Body of pancreas (tissue), 4 donors: ENCODE data around the gene LOC101059915.
A peak's percentile ranks its signal among the peaks of the same experiment; 100 is the strongest.

Experiments
- ATAC-seq: fragments of 150-250 bp; one replicate; pipeline ENCODE4 v1.9.1; 2016
- DNase-seq, 4 donors: peaks; one replicate each; pipeline ENCODE4 v3.0.0-alpha.2; 2019
- H3K27ac ChIP-seq, 4 donors: fragments of 200-600 bp; sonication (generic); 1 replicate in 3 of 4; 2 replicates in 1 of 4; pipeline versions ENCODE4 v1.5.1 to v1.6.1; 2016 to 2019; ENCODE audit warnings: mild to moderate bottlenecking in 1 of 4, mixed read lengths in 1 of 4, moderate library complexity in 1 of 4
- H3K27me3 ChIP-seq, 2 donors: fragments of 200-600 bp; sonication (generic); one replicate each; pipeline ENCODE4 v1.6.0; 2016; ENCODE audit warnings: mild to moderate bottlenecking in 1 of 2
- H3K36me3 ChIP-seq, 2 donors: fragments of 200-600 bp; sonication (generic); replicated peaks in 1 of 2; 2 replicates each; pipeline ENCODE4 v1.5.1; 2016; ENCODE audit warnings: low read depth in 2 of 2; ENCODE audit not compliant: insufficient read depth in 1 of 2
- H3K4me1 ChIP-seq: fragments of 200-600 bp; sonication (generic); one replicate; pipeline ENCODE4 v1.6.0; 2016
- H3K4me3 ChIP-seq, 2 donors: fragments of 200-600 bp; sonication (generic); 1 replicate in 1 of 2; 2 replicates in 1 of 2; pipeline ENCODE4 v1.5.1; 2016 to 2019
- H3K9me3 ChIP-seq, 3 donors: fragments of 200-600 bp; sonication (generic); 1 replicate in 2 of 3; 2 replicates in 1 of 3; pipeline ENCODE4 v1.5.1; 2016
- CTCF ChIP-seq, 7 experiments: fragments of 450-650 bp in 4 of 7; fragments of 200-600 bp in 3 of 7; sonication (generic) in 3 of 7; IDR thresholded peaks; one replicate each; pipeline ENCODE4 v1.5.1; 2016 to 2019; ENCODE audit warnings: antibody characterized with exemption in 7 of 7
- POLR2A ChIP-seq, 3 donors: fragments of 450-650 bp; IDR thresholded peaks; one replicate each; pipeline ENCODE4 v1.6.1; 2016; ENCODE audit warnings: antibody characterized with exemption in 3 of 3, mild to moderate bottlenecking in 2 of 3
- WGBS, 2 donors: methylation state at CpG; one replicate each; pipeline ENCODE4 v1.1.5; 2017; 5-methylcytosine and 5-hydroxymethylcytosine counted together
- intact Hi-C: fragments of 100-400 bp; cut with DNase I; formaldehyde crosslinking; loops from one replicate; pipeline ENCODE4 v1.15.1; 2023

Gene LOC101059915

GRCh38 chrX:71622576-71623450 is 44.5 kb upstream of the LOC101059915 start:
- Histone ChIP-seq H3K36me3 (no peaks in the 10 kb centered on the region), H3K4me1 (peaks cover 13% of the 10 kb centered on the region), H3K9me3 (no peaks in the 10 kb centered on the region), H3K27ac (peak overlapping the region; percentile 10 to 77 (median 59)), H3K27me3 (no peaks in the 10 kb centered on the region), H3K4me3 (no peak overlapping the region)
- peak in 2 of 3 donors; percentile 9 to 15 for TF ChIP-seq POLR2A (IDR thresholded peaks at IDR 0.05)
- TF ChIP-seq CTCF (IDR thresholded peaks at IDR 0.05), result peak in 5 of 7 experiments; percentile 9 to 32 (median 25)
- WGBS, 2 donors, result 16 to 43% methylated on average over 6 to 7 of the region's 13 CpGs
- peak; percentile 58 to 83 (median 70) for DNase-seq
- ATAC-seq, result peak; percentile 82
- intact Hi-C loops, result no loop called here

DNA sequence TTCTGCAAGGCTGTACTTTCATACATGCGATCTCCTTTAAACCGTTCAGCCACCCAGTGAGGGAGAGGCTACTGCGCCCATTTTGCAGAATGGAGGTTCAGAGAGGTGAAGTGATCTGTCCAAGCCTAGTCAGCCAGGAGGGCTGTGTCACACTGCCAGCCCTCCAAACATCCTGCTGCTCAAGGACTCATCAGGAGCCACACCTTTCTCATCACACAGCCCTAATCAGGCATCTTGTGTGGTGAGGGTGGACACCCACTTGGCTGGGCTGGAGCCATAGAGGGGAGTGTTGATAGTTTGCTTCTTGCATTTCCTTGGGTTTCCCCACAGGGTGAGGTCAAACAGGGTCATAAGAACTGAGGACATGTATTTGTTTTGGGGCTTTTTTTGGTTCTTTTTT is 43.6 kb upstream of the LOC101059915 start:
- Histone ChIP-seq H3K27me3 (no peaks in the 10 kb centered on the region), H3K36me3 (no peaks in the 10 kb centered on the region), H3K4me1 (peaks cover 13% of the 10 kb centered on the region), H3K27ac (no peak overlapping the region), H3K4me3 (no peak overlapping the region), H3K9me3 (no peaks in the 10 kb centered on the region)
- intact Hi-C loops, result no loop called here
- DNase-seq, result no peak
- TF ChIP-seq POLR2A (IDR thresholded peaks at IDR 0.05), result no peak
- TF ChIP-seq CTCF (IDR thresholded peaks at IDR 0.05), result no peak
- WGBS, 2 donors, result 93% methylated on average over 3 of the region's 3 CpGs; no CpG with 5 or more reads in 1 of the 2 donors
- ATAC-seq, result no peak

GRCh38 chrX:71625471-71625870 is 41.9 kb upstream of the LOC101059915 start:
- ATAC-seq, result no peak
- no peak for DNase-seq
- H3K27me3 ChIP-seq, result no peaks in the 10 kb centered on the region
- WGBS, 2 donors, result 88% methylated on average over 5 of the region's 5 CpGs
- no peaks in the 10 kb centered on the region for H3K9me3 ChIP-seq
- H3K27ac ChIP-seq, result no peak overlapping the region
- intact Hi-C loops, result no loop called here
- H3K4me3 ChIP-seq, result no peak overlapping the region
- H3K4me1 ChIP-seq, result peaks cover 13% of the 10 kb centered on the region
- no peaks in the 10 kb centered on the region for H3K36me3 ChIP-seq
- no peak for TF ChIP-seq CTCF (IDR thresholded peaks at IDR 0.05)
- TF ChIP-seq POLR2A (IDR thresholded peaks at IDR 0.05), result no peak

DNA sequence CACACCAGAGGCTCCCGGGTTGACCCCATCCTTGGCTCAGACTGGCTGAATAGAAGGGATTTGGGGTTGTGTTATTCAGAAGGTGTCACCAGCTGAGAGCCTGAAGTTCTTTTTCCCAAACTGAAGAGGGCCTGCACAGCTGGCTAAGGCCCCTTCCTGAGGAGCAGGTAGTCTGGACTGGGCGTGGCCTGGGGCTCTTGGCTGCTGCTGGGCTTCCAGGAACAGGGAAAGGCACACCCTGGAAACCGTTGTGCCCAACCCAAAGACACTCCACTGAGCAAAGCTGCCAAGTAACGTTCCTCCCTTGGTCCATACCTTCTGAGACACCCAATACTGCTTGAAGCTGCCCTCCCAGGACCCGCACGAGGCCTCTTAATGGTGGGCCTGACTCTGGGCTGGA is 40.8 kb upstream of the LOC101059915 start:
- H3K27me3 ChIP-seq, result no peaks in the 10 kb centered on the region
- H3K4me3 ChIP-seq, result no peak overlapping the region
- no peaks in the 10 kb centered on the region for H3K36me3 ChIP-seq
- DNase-seq (no peak), ATAC-seq (no peak)
- H3K9me3 ChIP-seq, result no peaks in the 10 kb centered on the region
- 80% methylated on average over 6 of the region's 6 CpGs; no CpG with 5 or more reads in 1 of the 2 donors for WGBS, 2 donors
- TF ChIP-seq CTCF (IDR thresholded peaks at IDR 0.05), result no peak
- TF ChIP-seq POLR2A (IDR thresholded peaks at IDR 0.05), result no peak
- H3K27ac ChIP-seq, result no peak overlapping the region
- intact Hi-C loops, result no loop called here
- peaks cover 13% of the 10 kb centered on the region for H3K4me1 ChIP-seq
